A549 (cell line): ENCODE data around the gene PALLD. TPM values are rescaled to one million over a fixed set of nuclear protein-coding genes. Genes with fewer than 3 reads are reported as not detected.

Experiments used
- ATAC-seq, 2 experiments: fragments of 200-7000 bp in 1 of 2; fragments of >200 bp in 1 of 2; cut with Nextera tagmentation in 1 of 2; cut with Tn5 transposase in 1 of 2; 3 replicates each; pipeline versions ENCODE4 v1.8.0 to v1.9.1; 2018 to 2020; ENCODE audit warnings: mild to moderate bottlenecking in 1 of 2, moderate library complexity in 1 of 2
- CTCF ChIA-PET: fragments of 300-600 bp; sonication (Branson Sonifier 250); formaldehyde crosslinking; extraction: SDS; loops from one replicate; lab custom pipeline; 2021; ENCODE audit warnings: antibody characterized with exemption, inconsistent platforms; lab: Yijun Ruan, JAX
- POLR2A ChIA-PET: fragments of 350-600 bp; formaldehyde crosslinking; extraction: SDS; loops from one replicate; lab custom pipeline; 2021; ENCODE audit warnings: antibody characterized with exemption, inconsistent platforms; lab: Yijun Ruan, JAX
- DNase-seq, 2 experiments: peaks; one replicate each; pipeline versions ENCODE4 v3.0.0 to v3.0.0-alpha.2; 2011 to 2016; ENCODE audit warnings: low read depth in 1 of 2, low spot score in 1 of 2
- FAIRE-seq: peaks from 2 replicates; lab custom pipeline; 2011; peaks lifted over from hg19 to GRCh38; lab: Jason Lieb, UNC
- H3K27ac ChIP-seq, 2 experiments: fragments of >200 bp; sonication (Bioruptor Twin); formaldehyde crosslinking; 3 replicates each; pipeline ENCODE4 v1.5.1; 2016 to 2017
- H3K4me1 ChIP-seq: fragments of >200 bp; sonication (Bioruptor Twin); formaldehyde crosslinking; 3 replicates; pipeline ENCODE4 v1.6.1; 2016
- H3K4me2 ChIP-seq: fragments of >200 bp; sonication (Bioruptor Twin); formaldehyde crosslinking; 3 replicates; pipeline ENCODE4 v1.6.1; 2016
- H3K4me3 ChIP-seq: fragments of >200 bp; sonication (Bioruptor Twin); formaldehyde crosslinking; 3 replicates; pipeline ENCODE4 v1.5.1; 2016
- H3K9me3 ChIP-seq: fragments of >200 bp; sonication (Bioruptor Twin); formaldehyde crosslinking; 3 replicates; pipeline ENCODE4 v1.6.1; 2016
- CEBPB ChIP-seq, 2 experiments: fragments of >200 bp in 1 of 2; sonication (Bioruptor Twin) in 1 of 2; formaldehyde crosslinking in 1 of 2; IDR thresholded peaks; 2 replicates each; pipeline ENCODE4 v1.6.1; 2012 to 2016
- JUN ChIP-seq, 2 experiments: fragments of >200 bp; sonication (Bioruptor Twin); formaldehyde crosslinking; IDR thresholded peaks; 2 replicates in 1 of 2; 3 replicates in 1 of 2; pipeline ENCODE4 v1.6.1; 2016 to 2017
- MAFK ChIP-seq: fragments of 450-650 bp; IDR thresholded peaks from 2 replicates; pipeline ENCODE4 v1.6.1; 2014; ENCODE audit not compliant: partially characterized antibody
- RAD21 ChIP-seq, 2 experiments: fragments of >200 bp in 1 of 2; sonication (Bioruptor Twin) in 1 of 2; formaldehyde crosslinking in 1 of 2; IDR thresholded peaks in 1 of 2; conservative IDR thresholded peaks in 1 of 2; 2 replicates in 1 of 2; 3 replicates in 1 of 2; pipeline ENCODE4 v1.6.1; 2012 to 2018; ENCODE audit warnings: inconsistent platforms in 1 of 2
- RCOR1 ChIP-seq: fragments of 150-350 bp; IDR thresholded peaks from 2 replicates; pipeline ENCODE4 v1.6.1; 2014; ENCODE audit warnings: antibody characterized with exemption, low read length, low read depth
- RNF2 ChIP-seq: fragments of 200-600 bp; sonication (generic); IDR thresholded peaks from 2 replicates; pipeline ENCODE4 v1.6.1; 2016; ENCODE audit warnings: low read depth, mild to moderate bottlenecking, antibody characterized with exemption, moderate library complexity, borderline replicate concordance
- SREBF2 ChIP-seq: fragments of 450-650 bp; IDR thresholded peaks from 2 replicates; pipeline ENCODE4 v1.6.1; 2014; ENCODE audit warnings: mild to moderate bottlenecking, moderate library complexity
- ZC3H11A ChIP-seq: fragments of 450-650 bp; IDR thresholded peaks from 2 replicates; pipeline ENCODE4 v1.6.1; 2014; ENCODE audit warnings: antibody characterized with exemption, mild to moderate bottlenecking
- ZFP36 ChIP-seq: fragments of 450-650 bp; IDR thresholded peaks from 2 replicates; pipeline ENCODE4 v1.6.1; 2014; ENCODE audit warnings: borderline replicate concordance; ENCODE audit not compliant: partially characterized antibody
- WGBS: methylation state at CpG from one replicate; pipeline ENCODE4 v1.1.6; 2017; ENCODE audit errors: missing lambda C conversion rate; 5-methylcytosine and 5-hydroxymethylcytosine counted together
- polyA plus RNA-seq, 4 experiments: library from polyadenylated mRNA; depleted of rRNA in 3 of 4; stranded (reverse); fragments of >200 nt; fragmentation: RNase III in 1 of 4; extraction: RNeasy Plus Mini Kit Qiagen cat#74134 plus additional on column Dnase treatment in 1 of 4; gene quantifications; 2 replicates in 3 of 4; 3 replicates in 1 of 4; pipeline ENCODE4 v1.2.3, GENCODE V29; 2011 to 2017
- TF ChIP-seq, protein P1 (sequence below): fragments of 150-350 bp; IDR thresholded peaks from 2 replicates; pipeline ENCODE4 v1.6.1; 2014; ENCODE audit warnings: low read depth, mild to moderate bottlenecking, low read length
- TF ChIP-seq, protein P2 (sequence below): fragments of 200-600 bp; sonication (generic); IDR thresholded peaks from 2 replicates; pipeline ENCODE4 v1.6.1; 2016; ENCODE audit warnings: antibody characterized with exemption, mild to moderate bottlenecking, moderate library complexity
- TF ChIP-seq, protein P3 (sequence below): IDR thresholded peaks from 2 replicates; pipeline ENCODE4 v1.6.1; 2012
- TF ChIP-seq, protein P4 (sequence below): fragments of 250-450 bp; sonication (Bioruptor Pico); IDR thresholded peaks from 2 replicates; pipeline ENCODE4 v1.5.0; 2021; ENCODE audit warnings: mild to moderate bottlenecking, moderate library complexity, borderline replicate concordance

Gene PALLD
- polyA plus RNA-seq, 2 of the 4 experiments (the other 2 are of a cell fraction): 88.8 to 113 TPM

DNA sequence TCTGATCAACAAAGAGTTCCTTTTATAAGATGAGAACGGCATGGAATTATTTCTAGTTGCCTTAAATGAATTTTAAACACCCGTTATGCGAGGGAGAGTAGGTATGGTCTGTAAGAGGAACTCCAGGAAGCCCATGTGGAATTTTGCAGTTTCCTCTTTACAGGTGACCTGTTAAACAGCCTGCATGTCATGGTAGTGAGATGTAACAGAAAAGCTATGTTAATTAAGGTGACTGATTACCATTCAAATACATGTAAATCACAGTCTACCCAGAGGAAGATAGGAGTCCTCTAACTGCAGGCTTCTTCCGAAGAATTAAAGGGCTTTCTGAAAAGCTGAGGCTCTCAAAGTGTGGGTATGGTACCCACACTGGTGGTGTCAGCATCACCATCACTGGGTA lies 349.6 kb downstream of the PALLD start:
- ATAC-seq (no peak), DNase-seq (no peak), FAIRE-seq (no peak)
- TF ChIP-seq ZFP36 (no peak), JUN (IDR thresholded peaks at IDR 0.05) (no peak), RNF2 (no peak), RAD21 (conservative IDR thresholded peaks at IDR 0.05 in 1 of 2, IDR thresholded peaks at IDR 0.05 in 1 of 2) (no peak), CEBPB (IDR thresholded peaks at IDR 0.05) (no peak), ZC3H11A (no peak)
- TF ChIP-seq, protein P1, sequence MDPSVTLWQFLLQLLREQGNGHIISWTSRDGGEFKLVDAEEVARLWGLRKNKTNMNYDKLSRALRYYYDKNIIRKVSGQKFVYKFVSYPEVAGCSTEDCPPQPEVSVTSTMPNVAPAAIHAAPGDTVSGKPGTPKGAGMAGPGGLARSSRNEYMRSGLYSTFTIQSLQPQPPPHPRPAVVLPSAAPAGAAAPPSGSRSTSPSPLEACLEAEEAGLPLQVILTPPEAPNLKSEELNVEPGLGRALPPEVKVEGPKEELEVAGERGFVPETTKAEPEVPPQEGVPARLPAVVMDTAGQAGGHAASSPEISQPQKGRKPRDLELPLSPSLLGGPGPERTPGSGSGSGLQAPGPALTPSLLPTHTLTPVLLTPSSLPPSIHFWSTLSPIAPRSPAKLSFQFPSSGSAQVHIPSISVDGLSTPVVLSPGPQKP: no peak
- TF ChIP-seq, protein P2, sequence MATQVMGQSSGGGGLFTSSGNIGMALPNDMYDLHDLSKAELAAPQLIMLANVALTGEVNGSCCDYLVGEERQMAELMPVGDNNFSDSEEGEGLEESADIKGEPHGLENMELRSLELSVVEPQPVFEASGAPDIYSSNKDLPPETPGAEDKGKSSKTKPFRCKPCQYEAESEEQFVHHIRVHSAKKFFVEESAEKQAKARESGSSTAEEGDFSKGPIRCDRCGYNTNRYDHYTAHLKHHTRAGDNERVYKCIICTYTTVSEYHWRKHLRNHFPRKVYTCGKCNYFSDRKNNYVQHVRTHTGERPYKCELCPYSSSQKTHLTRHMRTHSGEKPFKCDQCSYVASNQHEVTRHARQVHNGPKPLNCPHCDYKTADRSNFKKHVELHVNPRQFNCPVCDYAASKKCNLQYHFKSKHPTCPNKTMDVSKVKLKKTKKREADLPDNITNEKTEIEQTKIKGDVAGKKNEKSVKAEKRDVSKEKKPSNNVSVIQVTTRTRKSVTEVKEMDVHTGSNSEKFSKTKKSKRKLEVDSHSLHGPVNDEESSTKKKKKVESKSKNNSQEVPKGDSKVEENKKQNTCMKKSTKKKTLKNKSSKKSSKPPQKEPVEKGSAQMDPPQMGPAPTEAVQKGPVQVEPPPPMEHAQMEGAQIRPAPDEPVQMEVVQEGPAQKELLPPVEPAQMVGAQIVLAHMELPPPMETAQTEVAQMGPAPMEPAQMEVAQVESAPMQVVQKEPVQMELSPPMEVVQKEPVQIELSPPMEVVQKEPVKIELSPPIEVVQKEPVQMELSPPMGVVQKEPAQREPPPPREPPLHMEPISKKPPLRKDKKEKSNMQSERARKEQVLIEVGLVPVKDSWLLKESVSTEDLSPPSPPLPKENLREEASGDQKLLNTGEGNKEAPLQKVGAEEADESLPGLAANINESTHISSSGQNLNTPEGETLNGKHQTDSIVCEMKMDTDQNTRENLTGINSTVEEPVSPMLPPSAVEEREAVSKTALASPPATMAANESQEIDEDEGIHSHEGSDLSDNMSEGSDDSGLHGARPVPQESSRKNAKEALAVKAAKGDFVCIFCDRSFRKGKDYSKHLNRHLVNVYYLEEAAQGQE: no peak
- Histone ChIP-seq H3K27ac (no peak overlapping the region), H3K4me1 (peaks cover 65% of the 10 kb centered on the region), H3K4me2 (no peak overlapping the region), H3K9me3 (no peaks in the 10 kb centered on the region), H3K4me3 (no peak overlapping the region)
- 93% methylated on average over 4 of the region's 4 CpGs for WGBS
- POLR2A ChIA-PET: no interaction called here
- CTCF ChIA-PET: interaction anchor here (0.7 kb wide), 1 partner anchor 657 kb away, joined by 3 read pairs; no protein-coding TSS in a partner anchor

DNA sequence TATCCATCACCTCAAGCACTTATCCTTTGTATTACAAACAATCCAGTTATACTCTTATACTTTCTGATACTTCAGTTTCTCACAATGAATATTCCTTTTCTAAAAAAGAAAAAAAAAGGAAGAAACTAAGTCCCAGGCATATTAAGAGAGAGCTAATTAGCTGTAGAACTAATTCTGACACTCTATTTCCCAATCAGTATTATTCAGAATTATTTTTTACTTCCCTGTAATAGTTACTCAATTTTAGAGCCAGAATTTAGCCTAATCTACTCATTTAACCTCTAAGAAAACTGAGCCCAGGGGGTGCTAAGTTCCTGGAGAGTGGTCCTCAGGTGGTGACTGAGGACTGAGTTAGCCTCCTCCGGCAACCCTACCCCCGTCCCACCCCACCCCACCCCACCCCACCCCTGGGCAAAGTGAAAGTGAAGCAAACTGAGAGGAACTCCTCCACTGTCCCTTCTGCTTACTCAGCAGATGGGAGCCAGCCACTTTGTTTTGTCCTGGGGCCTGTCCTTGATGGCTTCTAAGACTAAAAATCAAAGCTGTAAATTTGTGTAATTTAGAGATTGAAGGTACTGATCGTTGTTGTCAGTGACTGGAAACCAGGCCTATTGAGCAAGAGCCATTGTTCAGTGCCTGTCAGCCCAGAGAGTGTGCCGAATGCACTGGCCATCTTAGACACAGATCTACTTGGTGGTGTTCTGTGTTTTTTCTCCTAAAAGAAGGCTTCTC lies 351.1 kb downstream of the PALLD start:
- ChIA-PET POLR2A (interaction anchor here (1.2 kb wide), 1 partner anchor 16 kb away, joined by 8 read pairs; no protein-coding TSS in a partner anchor), CTCF (interaction anchor here (1.1 to 1.9 kb wide), 3 partner anchors 18 to 138 kb away, joined by 3 to 7 read pairs (median 3); no protein-coding TSS in a partner anchor)
- Histone ChIP-seq H3K9me3 (no peaks in the 10 kb centered on the region), H3K4me3 (no peak overlapping the region), H3K4me1 (peaks cover 51% of the 10 kb centered on the region), H3K4me2 (peak overlapping the region; percentile 66), H3K27ac (peak overlapping the region; percentile 32 to 81; a peak in 3 of 6 replicates)
- no peak for DNase-seq
- whole genome bisulfite sequencing: 22% methylated on average over 4 of the region's 4 CpGs
- peak; percentile 54 to 64; a peak in 5 of 6 replicates for ATAC-seq
- no peak for FAIRE-seq
- TF ChIP-seq CEBPB (IDR thresholded peaks at IDR 0.05): peak in 1 of 2 experiments; percentile 31; a peak in 2 of 4 replicates
- TF ChIP-seq RCOR1: no peak
- TF ChIP-seq MAFK: peak; percentile 52
- TF ChIP-seq, protein P3, sequence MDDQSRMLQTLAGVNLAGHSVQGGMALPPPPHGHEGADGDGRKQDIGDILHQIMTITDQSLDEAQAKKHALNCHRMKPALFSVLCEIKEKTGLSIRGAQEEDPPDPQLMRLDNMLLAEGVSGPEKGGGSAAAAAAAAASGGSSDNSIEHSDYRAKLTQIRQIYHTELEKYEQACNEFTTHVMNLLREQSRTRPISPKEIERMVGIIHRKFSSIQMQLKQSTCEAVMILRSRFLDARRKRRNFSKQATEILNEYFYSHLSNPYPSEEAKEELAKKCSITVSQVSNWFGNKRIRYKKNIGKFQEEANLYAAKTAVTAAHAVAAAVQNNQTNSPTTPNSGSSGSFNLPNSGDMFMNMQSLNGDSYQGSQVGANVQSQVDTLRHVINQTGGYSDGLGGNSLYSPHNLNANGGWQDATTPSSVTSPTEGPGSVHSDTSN: no peak
- no peak for TF ChIP-seq SREBF2
- TF ChIP-seq, protein P4, sequence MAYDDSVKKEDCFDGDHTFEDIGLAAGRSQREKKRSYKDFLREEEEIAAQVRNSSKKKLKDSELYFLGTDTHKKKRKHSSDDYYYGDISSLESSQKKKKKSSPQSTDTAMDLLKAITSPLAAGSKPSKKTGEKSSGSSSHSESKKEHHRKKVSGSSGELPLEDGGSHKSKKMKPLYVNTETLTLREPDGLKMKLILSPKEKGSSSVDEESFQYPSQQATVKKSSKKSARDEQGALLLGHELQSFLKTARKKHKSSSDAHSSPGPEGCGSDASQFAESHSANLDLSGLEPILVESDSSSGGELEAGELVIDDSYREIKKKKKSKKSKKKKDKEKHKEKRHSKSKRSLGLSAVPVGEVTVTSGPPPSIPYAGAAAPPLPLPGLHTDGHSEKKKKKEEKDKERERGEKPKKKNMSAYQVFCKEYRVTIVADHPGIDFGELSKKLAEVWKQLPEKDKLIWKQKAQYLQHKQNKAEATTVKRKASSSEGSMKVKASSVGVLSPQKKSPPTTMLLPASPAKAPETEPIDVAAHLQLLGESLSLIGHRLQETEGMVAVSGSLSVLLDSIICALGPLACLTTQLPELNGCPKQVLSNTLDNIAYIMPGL (CRISPR knock-in tag): no peak
